ENCODE results near the gene MRPL1.

GRCh38 chr4:77815636-77816035 is 47.0 kb upstream of the MRPL1 start:
- no peak for TF ChIP-seq CTCF (IDR thresholded peaks at IDR 0.05; ENCODE audit: low read depth, low read length, missing input control)
- TF ChIP-seq MAX (IDR thresholded peaks at IDR 0.05), result no peak
